ENCODE results near the gene IFITM5.

- TF ChIP-seq CTCF (IDR thresholded peaks at IDR 0.05): no peak
- TF ChIP-seq POLR2AphosphoS5 (IDR thresholded peaks at IDR 0.05; ENCODE audit: insufficient read depth in 1 of 2, low read depth in 1 of 2): no peak
Observed at GRCh38 chr11:284105-285020, 15.0 kb downstream of the IFITM5 start.
